ENCODE results near the gene BID.

Gene BID

GRCh38 chr22:17774206-17774925 lies at the start of gene BID:
TSS of gene BID (minus strand) at chr22:17774469. CDS start at chr22:17750116, 24,353 bp downstream.
- no peak for DNase-seq

GRCh38 chr22:17823964-17824363 lies 49.7 kb upstream of the BID start:
- DNase-seq = no peak

GRCh38 chr22:17823226-17823625 lies 49.0 kb upstream of the BID start:
- no peak for DNase-seq

- no peak for DNase-seq
Measured at GRCh38 chr22:17822087-17822486, 47.8 kb upstream of the BID start.

- no peak for DNase-seq
Measured at GRCh38 chr22:17820879-17821439, 46.7 kb upstream of the BID start.

- DNase-seq = no peak
Measured at GRCh38 chr22:17818649-17819048, 44.4 kb upstream of the BID start.

- no peak for DNase-seq
Measured at GRCh38 chr22:17818180-17818579, 43.9 kb upstream of the BID start.

GRCh38 chr22:17817511-17818065 lies 43.3 kb upstream of the BID start:
- DNase-seq = no peak

GRCh38 chr22:17817079-17817478 lies 42.8 kb upstream of the BID start:
- no peak for DNase-seq

GRCh38 chr22:17816649-17817048 lies 42.4 kb upstream of the BID start:
- no peak for DNase-seq

GRCh38 chr22:17815703-17816254 lies 41.5 kb upstream of the BID start:
- DNase-seq = no peak

GRCh38 chr22:17814830-17815229 lies 40.6 kb upstream of the BID start:
- no peak for DNase-seq

- DNase-seq = no peak
Measured at GRCh38 chr22:17814084-17814483, 39.8 kb upstream of the BID start.

GRCh38 chr22:17811119-17811518 lies 36.9 kb upstream of the BID start:
- DNase-seq = no peak

GRCh38 chr22:17810570-17811116 lies 36.4 kb upstream of the BID start:
- DNase-seq = no peak

GRCh38 chr22:17808693-17809403 lies 34.6 kb upstream of the BID start:
- DNase-seq = no peak

GRCh38 chr22:17807578-17808410 lies 33.5 kb upstream of the BID start:
- DNase-seq = no peak

GRCh38 chr22:17807086-17807485 lies 32.8 kb upstream of the BID start:
- DNase-seq = no peak

GRCh38 chr22:17806437-17806836 lies 32.2 kb upstream of the BID start:
- DNase-seq = no peak

GRCh38 chr22:17804331-17805080 lies 30.2 kb upstream of the BID start:
- DNase-seq = no peak

- DNase-seq = no peak
Measured at GRCh38 chr22:17803609-17804270, 29.5 kb upstream of the BID start.

Measured in KG1 (cell line).